ENCODE results near the gene ITGAE.

ITGAE gene

GRCh38 chr17:3768769-3769168, 32.2 kb downstream of the ITGAE start:
- no peak for TF ChIP-seq CTCF (IDR thresholded peaks at IDR 0.05; ENCODE audit: low read length, missing control alignments)
- no peak overlapping the region for H3K4me3 ChIP-seq (replicated peaks; ENCODE audit: low read depth, low read length)
- no peak for DNase-seq (ENCODE audit: low read depth)

- no peak for DNase-seq (ENCODE audit: low read depth)
- no peak for TF ChIP-seq CTCF (IDR thresholded peaks at IDR 0.05; ENCODE audit: low read length, missing control alignments)
- H3K4me3 ChIP-seq (replicated peaks; ENCODE audit: low read depth, low read length): no peak overlapping the region
Observed at GRCh38 chr17:3768341-3768740, 32.6 kb downstream of the ITGAE start.

- no peak for DNase-seq (ENCODE audit: low read depth)
- no peak overlapping the region for H3K4me3 ChIP-seq (replicated peaks; ENCODE audit: low read depth, low read length)
- TF ChIP-seq CTCF (IDR thresholded peaks at IDR 0.05; ENCODE audit: low read length, missing control alignments): no peak
Observed at GRCh38 chr17:3766779-3767178, 34.2 kb downstream of the ITGAE start.

- DNase-seq (ENCODE audit: low read depth): no peak
- no peak overlapping the region for H3K4me3 ChIP-seq (replicated peaks; ENCODE audit: low read depth, low read length)
- TF ChIP-seq CTCF (IDR thresholded peaks at IDR 0.05; ENCODE audit: low read length, missing control alignments): no peak
Observed at GRCh38 chr17:3765981-3766380, 35.0 kb downstream of the ITGAE start.

GRCh38 chr17:3763777-3764170, 37.2 kb downstream of the ITGAE start:
- DNase-seq (ENCODE audit: low read depth): no peak
- TF ChIP-seq CTCF (IDR thresholded peaks at IDR 0.05; ENCODE audit: low read length, missing control alignments): no peak
- H3K4me3 ChIP-seq (replicated peaks; ENCODE audit: low read depth, low read length): no peak overlapping the region

GRCh38 chr17:3762922-3763776, 37.8 kb downstream of the ITGAE start:
- no peak overlapping the region for H3K4me3 ChIP-seq (replicated peaks; ENCODE audit: low read depth, low read length)
- TF ChIP-seq CTCF (IDR thresholded peaks at IDR 0.05; ENCODE audit: low read length, missing control alignments): no peak
- DNase-seq (ENCODE audit: low read depth): no peak

- no peak for DNase-seq (ENCODE audit: low read depth)
- no peak for TF ChIP-seq CTCF (IDR thresholded peaks at IDR 0.05; ENCODE audit: low read length, missing control alignments)
- H3K4me3 ChIP-seq (replicated peaks; ENCODE audit: low read depth, low read length): no peak overlapping the region
Observed at GRCh38 chr17:3761918-3762380, 39.0 kb downstream of the ITGAE start.
